Hippocampal formation (tissue), 2 donors: ENCODE data around the gene GPAT2.
"Not testable (repeated sequence)": the region's sequence is repeated elsewhere in the genome, so short reads cannot be mapped to it uniquely, and the experiment has no call there.

Experiments
- DNase-seq, 2 donors: peaks; one replicate each; lab custom pipeline; 2025; lab: John Stamatoyannopoulos, UW

GPAT2 gene

DNA sequence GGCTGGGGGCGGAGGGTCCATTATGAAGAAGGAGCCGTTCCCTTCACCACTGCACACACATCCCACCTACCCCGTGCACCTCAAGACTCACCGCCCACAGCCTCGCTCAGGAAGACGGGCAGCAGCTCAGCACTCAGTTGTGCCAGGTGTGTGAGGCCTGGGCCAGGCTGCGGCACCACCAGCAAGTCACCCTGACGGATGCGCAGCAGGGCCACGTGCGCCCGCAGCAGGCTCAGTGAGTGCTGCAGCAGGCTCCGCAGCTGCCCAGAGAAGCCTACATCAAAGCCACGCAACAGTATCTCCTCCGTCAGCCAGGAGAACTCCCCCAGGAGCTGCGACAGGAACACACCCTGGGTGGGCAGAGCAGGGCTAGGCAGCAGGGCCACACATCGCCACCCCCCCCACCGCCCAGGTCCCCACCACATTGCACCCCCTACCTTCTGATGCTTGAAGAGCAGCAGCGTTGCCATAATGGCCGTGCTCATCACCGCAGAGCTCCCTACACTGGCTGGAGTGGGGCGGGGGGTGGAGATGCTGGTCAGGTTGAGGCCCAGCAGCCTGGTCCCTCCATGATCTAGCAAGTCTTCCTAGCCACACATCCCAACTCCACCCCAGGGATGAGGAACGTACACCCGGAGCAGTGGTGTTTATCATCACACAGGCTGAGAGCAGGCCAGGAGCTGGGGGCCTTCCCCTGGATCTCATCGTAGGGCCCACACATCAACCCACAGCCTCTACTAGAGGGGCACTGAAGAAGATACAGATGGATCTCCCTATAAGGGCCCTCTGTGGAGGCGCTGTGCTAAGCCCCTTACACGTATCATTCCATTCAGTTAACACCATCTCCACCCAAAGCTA is 10.2 kb downstream of the GPAT2 start:
- no peak for DNase-seq

DNA sequence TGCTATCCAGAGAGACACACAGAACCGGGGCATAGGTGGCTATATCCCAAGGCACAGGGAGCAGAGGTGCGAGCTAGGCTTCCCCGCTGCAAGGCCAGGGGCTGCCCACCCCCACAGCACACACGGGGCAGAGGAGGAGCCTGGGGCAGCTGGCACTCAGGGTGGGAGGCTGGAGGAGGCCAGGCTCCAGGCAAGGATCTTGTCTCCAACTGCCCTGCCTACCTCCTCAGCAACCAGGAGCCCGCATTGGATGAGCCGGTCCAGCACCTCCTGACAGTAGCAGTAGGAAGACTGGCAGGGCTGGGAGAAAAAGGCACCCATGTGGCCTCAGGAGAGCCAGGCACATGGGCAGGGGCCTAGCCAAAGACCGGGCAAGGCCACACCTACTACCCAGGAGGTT is 11.0 kb downstream of the GPAT2 start:
- DNase-seq = not testable (repeated sequence)

DNA sequence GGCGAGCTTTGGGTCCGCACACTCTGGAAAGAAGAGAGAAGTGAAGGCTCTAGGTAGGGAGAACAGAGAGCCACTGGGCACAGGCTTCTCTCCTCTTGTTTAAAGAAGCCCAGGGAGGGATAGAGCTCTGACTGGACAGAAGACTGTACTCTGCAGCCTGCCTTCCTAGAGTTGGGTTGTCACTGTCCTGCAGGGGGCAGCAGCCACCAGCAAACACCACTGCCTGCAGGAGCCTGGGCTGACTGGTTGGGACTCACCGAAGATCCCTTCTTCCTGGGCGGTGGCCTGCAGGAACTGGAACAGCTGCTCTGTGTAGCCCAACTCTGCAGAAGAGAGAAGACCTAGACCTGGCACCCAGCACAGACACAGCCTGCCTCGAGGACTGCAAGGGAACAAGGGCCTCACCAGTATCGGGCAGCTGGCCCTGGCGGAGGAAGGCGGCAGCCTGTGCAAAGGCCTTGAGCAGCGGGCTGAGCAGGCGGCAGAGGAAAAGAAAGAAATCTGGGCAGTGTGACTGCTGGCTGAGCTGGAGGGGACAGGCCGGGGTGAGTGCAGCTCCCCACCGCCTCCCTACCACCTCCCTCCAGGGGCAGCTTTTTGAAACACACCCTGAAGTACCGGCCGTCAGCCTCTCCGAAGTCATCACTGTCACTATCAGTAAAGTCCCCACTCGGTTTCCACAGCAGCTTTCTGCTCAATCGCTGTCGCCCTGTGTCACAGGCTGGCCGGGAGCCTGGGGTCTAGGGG is 11.8 kb downstream of the GPAT2 start:
- DNase-seq = not testable (repeated sequence)

DNA sequence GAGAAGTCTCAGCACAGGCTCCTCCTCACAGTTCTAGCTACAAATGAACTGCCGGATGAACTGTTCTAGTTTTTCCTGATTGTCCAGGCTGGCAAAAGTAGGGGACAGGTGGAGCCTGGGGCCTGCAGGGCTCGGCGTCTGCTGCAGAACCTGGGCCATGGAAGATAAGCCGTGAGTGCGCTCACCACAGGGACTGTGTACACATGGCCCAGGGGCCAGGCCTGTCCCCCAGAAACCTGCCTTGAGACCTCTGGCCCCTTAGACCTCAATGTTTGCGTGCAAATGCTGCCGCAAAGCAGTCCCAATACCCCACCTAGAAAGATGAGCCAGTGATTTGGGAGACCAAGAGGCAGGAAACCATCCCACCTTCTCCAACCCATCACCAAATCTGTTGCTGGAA is 12.6 kb downstream of the GPAT2 start:
- DNase-seq = not testable (repeated sequence)

DNA sequence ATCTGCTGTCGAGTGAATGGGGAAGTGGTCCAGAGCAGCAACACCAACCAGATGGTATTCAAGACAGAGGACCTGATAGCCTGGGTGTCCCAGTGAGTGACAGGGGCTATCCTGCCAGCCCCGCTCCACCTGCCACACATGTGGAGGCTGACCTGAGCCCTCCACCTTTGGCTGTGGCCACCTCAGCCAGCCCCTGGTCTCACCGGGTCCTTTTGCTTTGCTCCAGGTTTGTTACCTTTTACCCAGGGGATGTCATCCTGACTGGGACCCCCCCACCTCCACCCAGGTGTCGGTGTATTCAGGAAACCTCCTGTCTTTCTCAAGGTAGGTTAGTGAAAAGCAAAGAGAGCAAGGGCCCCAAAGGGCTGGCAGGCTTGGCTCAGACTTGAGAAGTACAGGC is 13.6 kb downstream of the GPAT2 start:
- not testable (repeated sequence) for DNase-seq

DNA sequence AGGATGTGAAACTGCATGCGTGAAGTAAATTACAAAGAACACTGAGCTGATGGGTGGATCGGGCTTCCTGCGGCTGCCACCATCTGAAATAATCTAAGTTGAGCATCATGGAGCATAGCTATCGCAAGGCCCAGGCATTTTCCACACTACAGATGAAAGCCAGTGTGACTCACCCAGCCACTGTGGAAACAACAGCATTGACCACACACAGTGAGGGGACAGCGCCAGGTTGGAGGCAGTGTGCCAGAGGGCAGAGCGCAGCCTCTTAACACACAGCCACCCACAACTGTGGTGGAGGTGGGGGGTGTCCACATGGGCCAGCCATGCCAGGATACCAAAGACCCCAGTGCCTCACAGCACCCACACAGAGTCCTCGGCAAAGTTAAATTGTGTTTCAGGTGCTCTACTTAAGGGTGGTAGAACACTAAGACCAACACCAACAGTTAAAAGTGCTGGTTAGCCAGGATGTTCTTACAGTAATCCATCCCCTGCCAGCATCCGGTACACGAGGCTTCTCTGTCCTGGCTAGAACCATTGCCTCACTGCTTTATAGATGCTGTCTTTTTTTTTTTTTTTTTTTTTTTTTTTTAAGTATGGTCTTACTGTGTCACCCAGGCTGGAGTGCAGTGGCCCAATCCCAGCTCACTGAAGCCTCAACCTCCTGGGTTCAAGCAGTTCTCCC is 14.7 kb downstream of the GPAT2 start:
- not testable (repeated sequence) for DNase-seq

DNA sequence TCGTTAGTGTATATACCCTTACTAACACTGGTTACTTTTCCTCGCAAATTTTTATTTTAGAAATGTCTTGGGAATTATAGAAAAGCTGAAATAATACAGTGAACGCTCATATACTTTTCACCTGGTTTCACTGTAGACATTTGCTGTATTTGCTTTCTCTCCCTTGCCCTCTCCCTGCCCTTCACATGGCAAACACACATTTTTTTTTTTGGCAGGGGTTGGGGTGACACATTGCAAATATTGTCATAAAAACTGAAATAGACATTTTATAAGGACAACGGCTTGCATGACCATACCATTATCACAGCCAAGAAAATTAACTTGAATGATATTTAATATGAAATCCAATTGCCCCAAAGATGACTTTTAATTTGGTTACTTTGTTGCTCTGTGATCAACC is 18.4 kb downstream of the GPAT2 start:
- DNase-seq = not testable (repeated sequence)

DNA sequence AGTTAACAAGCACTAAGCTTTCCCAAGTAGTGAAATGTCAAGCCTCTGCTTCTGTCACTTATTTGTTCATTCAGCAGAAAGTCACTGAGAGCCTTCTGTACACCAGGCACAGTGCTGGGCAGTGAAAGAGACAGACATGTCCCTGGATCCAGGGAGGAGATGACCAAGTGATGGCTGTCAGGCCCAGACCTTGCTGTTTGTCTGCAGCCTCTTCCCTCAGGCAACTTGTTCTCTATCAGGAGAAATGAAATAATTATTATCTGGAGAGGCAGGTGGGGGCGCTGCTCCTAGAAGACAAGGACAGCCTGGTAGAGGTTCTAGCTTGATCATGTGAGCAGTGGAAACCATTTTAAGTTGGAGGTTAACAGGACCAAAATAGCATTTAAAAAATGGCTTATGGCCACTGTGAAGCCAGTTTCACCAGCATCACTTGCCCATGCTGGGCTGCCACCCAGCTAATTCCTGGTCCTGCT is 21.9 kb downstream of the GPAT2 start:
- DNase-seq = not testable (repeated sequence)

DNA sequence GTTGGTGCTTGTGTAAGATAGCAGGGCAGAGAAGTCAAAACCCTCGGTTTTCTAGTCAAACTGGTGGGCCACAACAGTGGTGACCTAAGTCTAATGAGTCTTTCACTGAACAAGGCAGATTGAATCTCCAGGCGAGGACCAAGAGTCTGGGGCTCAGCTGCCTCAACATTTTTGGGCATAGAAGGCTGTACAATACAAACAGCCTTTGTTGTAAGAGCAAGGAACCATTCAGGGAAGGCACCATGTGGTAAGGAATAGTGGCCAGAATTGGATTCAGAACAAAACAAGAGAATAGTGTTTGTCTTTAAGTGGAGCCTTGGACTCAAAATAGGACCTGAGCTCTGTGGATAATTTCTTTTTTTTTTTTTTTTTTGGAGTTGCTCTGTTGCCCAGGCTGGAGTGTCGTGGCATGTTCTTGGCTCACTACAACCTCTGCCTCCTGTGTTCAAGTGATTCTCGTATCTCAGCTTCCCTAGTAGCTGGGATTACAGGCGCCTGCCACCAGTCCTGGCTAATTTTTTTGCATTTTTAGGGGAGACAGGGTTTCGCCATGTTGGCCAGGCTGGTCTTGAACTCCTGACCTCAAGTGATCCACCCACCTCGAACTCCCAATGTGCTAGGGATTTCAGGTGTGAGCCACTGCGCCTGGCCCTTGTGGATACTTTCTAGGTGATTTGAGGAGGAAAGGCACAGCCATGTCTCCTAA is 22.5 kb downstream of the GPAT2 start:
- DNase-seq = not testable (repeated sequence)

DNA sequence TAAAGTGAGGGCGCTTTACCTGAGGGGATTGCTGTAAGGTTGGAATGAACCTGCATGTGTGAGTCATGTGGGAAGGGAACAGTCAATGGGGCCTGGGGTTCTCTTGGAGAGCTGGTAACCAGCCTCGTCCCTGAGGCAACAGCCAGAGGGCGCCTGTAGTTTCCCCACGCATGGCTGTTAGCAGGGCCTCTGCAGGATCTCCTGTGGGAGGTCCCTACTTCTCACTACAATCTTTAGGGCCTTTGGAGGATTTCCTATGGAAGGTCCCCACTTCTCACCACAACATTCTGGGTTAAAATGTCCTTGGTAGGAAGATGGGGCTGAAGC is 23.6 kb downstream of the GPAT2 start:
- DNase-seq = not testable (repeated sequence)

DNA sequence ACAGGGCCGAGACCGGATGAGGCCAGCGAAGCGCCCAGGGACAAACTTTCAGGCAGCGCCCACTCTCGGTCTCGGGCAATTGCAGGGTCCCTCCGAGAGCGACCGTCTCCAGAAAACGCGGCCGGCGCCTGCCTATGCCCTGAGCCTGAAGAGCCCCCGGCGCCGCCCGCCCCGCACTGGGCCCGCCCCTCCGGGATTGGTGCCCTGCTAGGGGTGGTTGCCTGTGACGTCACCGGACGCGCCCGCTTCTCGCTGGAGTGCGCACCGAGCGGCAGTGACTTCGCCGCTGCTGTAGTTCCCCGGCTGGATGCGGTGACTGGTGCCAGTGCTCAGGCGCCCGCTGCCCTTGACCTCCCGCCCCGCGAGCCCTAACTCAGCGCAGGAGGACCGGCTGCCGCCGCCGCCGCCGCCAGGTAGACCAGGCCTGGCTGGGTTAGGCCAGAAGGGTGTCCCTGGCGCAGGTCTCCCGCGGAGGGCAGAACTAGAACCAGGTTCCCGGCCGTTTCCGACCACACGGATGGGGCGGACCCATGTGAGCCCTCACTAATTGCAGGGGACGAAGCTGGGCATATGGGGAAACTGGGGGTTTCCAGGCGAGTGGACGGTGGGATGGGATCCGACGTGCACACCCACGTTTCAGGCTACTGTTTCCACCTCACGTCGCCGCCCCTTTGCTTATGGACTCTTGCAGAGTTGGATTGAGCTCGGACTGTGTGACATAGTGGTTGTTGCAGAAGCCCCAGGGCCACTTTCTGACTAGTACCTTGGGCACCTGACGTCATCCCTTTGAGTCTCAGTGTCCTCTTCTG is 24.2 kb downstream of the GPAT2 start:
- DNase-seq = not testable (repeated sequence)

DNA sequence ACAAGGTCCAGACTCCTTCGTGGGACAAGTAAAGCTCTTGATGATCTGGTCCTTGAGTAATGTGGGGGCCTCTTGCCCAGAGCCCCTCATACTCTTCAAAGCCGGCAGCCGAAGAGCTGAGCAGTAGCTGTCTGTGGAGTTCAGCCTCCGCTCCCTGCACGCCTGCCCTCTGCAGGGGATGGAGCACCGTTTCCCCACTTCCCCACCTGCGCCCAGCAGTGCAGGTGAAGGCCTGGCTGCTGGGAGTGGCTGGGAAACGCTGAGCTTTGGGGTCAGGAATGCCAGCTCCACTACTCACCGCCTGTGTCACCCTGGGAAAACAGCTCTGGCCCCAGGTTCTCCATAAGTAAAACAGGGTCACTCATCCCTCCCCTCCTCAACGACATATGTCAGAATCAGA is 24.9 kb downstream of the GPAT2 start:
- DNase-seq = not testable (repeated sequence)

DNA sequence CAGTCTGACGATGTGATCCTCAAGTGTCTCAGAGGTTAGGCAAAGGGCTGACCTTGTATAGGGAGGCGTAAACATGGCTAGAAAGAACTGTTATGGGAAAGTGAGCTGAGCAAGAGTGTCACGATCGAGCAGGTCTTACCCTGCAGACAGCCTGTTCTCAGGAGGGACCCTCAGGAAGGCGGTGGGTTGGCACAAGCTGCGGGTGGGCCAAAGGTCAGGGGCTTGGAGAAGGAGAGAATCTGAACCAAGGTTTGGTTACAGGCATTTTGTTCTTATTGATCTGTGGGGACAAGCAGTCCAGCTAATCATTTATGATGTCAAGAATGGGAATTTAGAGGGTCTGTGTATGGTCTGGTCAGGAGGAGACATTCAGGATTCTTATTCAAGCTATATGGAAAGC is 26.7 kb downstream of the GPAT2 start:
- not testable (repeated sequence) for DNase-seq

DNA sequence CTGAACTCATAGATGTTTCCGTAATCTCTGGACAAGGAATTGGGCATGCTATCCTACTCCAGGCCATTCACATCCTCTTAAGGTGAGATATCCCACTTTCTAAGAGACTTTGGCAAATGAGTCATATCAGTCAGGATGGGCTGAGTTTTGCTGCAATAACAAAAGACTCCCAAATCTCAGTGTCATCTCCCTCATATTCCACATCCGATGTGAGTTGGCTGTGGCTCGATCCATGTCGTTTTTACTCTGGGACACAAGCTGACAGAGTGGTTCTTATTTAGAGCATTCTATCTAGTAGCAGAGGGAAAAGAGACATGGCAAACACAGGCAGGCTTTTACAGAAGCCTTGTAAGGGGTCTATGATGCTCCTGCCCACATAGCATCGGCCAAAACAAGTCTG is 28.5 kb downstream of the GPAT2 start:
- DNase-seq = not testable (repeated sequence)

DNA sequence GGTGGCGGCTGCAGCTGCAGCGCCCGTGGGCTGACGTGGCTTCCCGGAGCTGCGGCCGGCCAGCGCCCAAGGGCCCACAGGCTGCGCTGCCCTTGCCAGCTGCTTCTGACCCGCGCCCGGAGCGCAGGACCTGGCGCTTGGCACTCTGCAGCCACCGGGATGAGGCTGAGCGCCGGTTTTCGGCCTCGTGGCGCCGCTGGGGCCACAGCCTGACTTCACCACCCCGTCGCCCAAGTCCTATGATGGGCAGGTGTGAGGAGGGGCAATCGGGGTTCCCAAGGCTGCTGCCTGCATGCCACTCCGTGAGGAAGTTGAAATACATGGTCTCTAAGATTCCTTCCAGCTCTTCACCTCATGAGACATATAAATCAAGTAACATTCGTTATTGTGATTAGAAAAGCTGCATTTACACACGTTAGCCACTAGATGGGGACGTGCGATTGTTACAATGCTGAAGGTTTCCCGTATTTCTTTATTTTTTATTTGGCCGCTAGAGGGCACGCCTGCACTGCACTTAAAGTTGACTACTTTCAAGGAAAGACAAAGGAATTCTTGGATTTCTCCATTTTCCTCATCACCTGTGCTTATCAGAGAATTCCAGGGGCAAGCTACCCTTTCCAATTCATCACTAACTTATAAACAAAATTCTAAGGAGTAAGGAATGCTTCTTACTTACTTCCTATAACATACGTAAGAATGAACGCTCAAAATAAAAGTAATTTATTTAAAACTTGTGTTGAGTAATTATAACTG is 42.0 kb downstream of the GPAT2 start:
- not testable (repeated sequence) for DNase-seq

DNA sequence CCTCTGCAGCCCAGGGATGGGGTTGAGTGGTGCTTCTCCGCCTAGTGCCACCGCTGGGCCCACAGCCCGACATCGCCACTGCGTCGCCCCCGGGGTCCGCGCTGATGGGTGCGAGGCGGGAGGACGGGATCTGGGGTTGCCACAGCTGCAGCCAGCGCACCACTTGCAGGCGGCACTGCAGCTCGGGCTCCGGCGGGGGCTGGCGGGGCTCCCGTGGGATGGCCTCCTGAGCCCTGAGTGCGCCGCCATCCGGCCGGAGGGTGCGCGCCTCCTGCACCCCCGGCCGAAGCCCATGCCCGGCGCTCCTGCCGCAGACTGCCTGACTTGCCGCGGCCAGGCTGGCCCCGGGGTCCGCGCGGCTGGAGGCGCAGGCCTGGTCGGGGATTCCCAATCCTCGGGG is 42.6 kb downstream of the GPAT2 start:
- not testable (repeated sequence) for DNase-seq

DNA sequence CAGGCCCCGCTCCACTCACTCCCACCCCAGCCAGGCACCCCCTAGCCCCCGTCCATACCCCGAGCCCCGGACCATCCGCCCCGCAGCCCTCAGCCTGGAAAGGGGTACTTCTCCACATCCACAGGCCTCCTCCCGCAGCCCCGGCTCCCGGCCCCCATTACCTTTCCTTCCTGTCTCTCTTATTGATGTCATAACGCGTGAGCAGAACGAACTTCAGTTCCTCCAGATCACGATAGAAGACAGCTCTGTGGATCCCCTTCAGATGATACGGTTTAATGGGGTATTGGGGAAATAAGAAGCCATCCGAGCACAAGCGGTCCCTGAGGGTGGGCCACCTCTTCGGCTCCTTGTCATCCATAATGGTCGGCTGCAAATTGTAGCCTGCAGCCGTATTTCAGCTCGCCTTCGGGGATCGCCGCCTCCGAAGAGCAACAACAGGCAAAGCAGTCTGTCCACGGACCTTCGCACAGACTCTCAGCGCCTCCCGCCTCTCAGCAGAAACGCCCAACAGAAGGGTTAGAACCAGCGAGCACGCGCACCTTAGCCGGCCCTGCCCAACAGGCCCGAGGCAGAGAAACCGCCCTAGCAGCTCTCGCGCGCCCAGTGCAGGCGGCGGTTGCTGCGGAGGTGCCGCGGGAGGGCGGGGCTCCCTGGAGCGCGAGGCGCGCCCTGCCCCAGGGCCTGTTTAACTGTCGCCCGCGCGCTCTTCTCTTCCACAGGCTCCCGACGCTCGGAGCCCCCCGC is 43.2 kb downstream of the GPAT2 start, which contains the start of gene ANKRD36C:
Gene ANKRD36C (minus strand): TSS at position 474 of the 744 bp plus-strand sequence. CDS start 116 bp downstream, at position 358.
- DNase-seq = not testable (repeated sequence)

DNA sequence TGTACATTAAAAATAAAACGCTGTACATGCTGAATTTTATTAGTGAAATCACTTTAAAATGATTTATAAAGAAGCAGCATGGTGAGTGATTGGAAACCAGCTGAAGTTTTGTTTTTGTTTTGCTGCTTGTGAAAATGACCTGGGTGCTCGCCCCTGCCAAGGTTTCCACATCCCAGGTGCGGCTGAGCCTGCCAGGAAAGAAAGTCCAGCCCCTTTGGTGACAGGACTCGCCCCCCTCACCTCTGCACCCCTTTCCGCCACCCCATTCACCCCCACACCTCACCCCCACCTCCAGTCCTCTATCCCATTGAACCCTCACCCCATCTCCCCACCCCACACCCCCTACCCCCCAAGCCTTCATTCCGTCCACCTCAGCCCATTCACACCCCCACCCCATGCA is 43.8 kb downstream of the GPAT2 start:
- DNase-seq = not testable (repeated sequence)
